HuH-7 (cell line): ENCODE measurements around the gene RBPMS2.
"Not testable (repeated sequence)": the region's sequence is repeated elsewhere in the genome, so short reads cannot be mapped to it uniquely, and the experiment has no call there.

Source experiments
- DNase-seq: peaks from one replicate; pipeline ENCODE4 v3.0.0; 2011; ENCODE audit warnings: low spot score

Gene RBPMS2

GRCh38 chr15:64775551-64776401 lies at the start of gene RBPMS2:
Gene RBPMS2 (minus strand): TSS chr15:64775589. CDS start chr15:64775319, 270 bp downstream.
- DNase-seq, result peak; percentile 44

DNA sequence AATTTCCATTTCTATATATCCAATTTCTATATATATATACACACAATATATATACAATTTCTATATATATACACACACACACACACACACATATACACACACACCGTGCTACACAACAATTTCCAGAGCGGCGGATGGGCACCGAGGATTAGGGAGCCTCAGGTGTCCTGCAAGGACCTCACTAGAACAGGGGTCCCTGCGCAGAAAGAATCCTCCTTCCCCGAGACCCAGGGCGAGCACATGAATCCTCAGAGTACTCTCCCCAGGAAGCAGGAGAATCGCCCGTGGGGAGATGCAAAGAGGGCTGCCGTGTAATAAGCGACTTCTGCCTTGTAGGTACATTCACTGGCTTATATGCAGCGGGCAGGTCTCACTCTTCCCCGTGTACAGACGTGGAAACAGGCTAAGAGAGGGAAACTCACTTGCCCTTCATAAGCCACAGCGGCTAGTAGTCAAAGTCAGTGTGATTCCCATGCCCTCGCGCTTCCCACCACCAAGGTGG lies 49.6 kb upstream of the RBPMS2 start:
- no peak for DNase-seq

DNA sequence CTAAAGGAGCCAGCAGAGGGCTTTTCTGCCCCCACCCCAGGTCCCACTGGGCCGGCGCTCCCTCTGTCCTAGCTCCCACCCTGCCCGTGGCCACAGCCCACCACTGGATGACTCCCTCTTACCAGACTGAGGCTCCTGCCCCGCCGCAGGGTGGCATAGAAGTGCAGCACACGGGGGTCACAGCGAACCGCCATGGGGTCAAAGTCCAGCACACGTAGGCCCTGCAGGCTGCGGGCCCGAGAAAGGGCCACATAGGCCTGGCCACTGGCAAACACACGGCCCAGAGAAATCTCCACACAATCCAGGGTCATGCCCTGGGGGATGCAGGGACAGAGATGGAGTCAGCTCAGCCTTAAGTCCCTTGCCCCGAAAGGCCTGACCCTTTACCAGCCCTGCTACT lies 41.1 kb upstream of the RBPMS2 start:
- DNase-seq, result no peak

- not testable (repeated sequence) for DNase-seq
These were observed 39.6 kb upstream of the RBPMS2 start for GRCh38 chr15:64814965-64815364.

DNA sequence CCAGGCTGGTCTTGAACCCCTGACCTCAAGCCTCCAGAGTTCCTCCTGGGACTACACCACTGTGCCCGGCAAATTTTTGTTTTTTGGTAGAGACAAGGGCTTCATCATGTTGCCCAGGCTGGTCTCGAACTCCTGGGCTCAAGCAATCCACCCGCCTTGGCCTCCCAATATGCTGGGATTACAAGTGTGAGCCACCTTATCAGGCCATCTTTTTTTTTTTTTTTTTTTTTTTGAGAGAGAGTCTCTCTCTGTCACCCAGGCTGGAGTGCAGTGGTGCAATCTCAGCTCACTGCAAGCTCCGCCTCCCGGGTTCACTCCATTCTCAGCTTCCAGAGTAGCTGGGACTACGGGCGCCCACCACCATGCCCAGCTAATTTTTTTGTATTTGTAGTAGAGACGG lies 38.9 kb upstream of the RBPMS2 start:
- DNase-seq, result not testable (repeated sequence)

- peak; percentile 28 for DNase-seq
These were observed 37.7 kb upstream of the RBPMS2 start for GRCh38 chr15:64813075-64813474.

GRCh38 chr15:64810497-64811326 lies 35.3 kb upstream of the RBPMS2 start:
- DNase-seq, result no peak

DNA sequence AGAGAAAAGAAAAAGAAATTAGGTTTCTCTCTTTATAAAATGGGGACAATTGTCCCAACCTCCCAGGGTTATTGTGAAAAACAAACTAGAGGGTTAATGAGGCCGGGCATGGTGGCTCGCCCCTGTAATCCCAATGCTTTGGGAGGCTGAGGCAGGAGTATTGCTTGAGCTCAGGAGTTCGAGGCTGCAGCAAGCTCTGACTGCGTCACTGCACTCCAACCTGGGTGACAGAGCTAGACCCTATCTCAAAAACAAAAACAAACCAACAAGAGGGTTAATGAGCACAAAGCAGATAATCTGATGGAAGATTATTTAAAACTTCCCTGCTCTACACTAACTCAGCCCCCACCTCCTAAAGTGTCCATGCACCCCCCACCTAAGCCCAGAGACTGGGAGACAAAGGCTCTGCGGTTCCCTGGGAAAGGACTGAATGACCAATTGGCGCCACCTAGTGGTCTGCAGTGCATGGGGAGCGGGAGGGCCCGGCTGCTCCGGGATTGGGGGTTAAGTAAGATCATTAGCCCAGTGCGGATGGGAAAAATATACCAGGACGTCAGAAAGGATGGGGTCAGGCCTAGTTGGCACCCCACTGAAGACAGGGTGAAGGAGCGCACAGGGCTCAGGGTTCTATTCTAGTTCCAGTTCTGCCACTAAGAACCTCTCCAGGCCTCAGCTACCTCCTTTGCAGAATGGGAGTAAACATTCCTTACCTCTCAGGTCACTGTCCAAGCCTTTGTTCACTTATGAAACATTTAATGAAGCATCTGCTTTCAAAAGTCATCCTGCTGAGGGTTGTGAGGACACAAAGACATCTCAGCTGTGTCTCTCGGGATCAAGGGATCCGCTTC lies 34.5 kb upstream of the RBPMS2 start:
- DNase-seq, result peak; percentile 93

GRCh38 chr15:64808785-64809453 lies 33.5 kb upstream of the RBPMS2 start:
- DNase-seq, result no peak

DNA sequence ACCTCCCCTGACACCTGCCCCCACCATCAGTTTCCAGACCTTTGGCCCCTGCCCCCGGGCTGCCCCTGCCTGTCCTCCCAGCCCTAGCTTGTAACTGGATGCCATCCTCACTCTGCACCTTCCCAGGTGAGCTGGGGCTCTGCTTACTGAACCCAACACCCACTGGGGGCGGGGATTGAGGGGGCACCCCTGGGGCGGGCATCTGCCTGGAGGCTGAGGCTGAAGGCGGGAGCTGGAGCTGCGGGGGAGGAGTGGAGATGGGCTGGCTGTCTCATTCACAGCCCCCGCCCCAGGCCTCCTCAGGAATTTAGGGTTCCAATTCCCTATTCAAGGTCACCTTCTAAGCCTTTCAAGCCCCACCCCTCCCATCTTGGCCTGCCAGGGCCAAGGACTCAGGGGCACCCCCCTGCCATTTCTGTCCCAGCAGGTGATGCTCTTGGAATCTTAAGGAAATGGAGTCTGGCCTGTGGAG lies 32.4 kb upstream of the RBPMS2 start:
- no peak for DNase-seq

DNA sequence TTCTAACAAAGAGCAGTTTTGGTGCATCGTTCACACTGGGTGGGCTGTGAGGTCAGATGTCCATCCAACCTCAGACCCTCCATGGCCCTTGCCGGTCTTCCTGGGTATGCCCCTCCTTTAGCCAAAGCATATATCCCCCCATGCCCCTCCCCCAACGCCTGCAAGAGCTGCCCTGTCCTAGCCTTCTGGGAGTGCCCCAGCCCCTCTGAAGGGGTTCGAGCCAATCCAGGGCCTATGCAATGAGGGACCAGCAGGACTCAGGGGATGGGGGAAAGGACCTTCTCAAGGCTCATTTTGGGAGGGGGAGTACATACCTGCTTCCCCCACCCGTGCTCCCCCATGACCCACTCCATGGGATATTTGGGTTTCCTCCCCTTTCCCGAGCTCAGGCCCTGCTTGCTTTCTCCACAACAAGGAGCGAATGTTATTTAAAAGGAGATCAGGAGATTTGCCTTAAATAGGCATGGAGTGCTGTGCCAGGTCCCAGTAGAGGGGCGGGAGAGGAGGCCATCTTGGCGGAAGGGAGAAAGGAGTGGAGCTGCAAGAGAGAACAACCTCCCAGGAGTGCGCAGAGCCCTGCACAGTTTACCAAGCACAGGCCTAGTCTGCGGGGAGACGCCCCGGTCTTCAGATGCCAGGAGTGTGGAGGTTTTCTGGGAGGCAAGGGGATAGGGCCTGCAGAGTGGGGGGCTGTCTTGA lies 31.8 kb upstream of the RBPMS2 start:
- DNase-seq, result no peak

- no peak for DNase-seq
These were observed 31.1 kb upstream of the RBPMS2 start for GRCh38 chr15:64806509-64806908.

- DNase-seq, result no peak
These were observed 29.2 kb upstream of the RBPMS2 start for GRCh38 chr15:64804619-64805018.

DNA sequence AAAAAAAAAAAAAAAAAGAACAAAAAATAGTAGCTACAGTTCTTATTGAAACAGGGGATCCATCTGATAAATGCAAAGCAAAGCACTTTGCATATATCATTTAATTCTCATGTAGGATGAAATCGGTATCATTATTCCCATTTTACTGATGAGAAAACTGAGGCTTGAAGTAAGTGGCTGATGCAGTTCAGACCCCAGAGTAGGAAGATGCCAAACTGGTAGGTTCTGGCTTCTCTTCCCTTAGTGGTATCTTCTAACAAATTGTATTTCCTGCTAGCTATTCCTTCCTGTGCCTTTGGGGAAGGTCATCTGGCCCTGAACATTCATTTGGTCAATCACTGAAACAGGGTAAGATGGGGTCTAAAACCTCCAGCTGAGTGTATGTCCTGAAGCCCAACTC lies 28.1 kb upstream of the RBPMS2 start:
- DNase-seq, result no peak

- no peak for DNase-seq
These were observed 25.1 kb upstream of the RBPMS2 start for GRCh38 chr15:64800476-64800875.

- not testable (repeated sequence) for DNase-seq
These were observed 23.5 kb upstream of the RBPMS2 start for GRCh38 chr15:64798905-64799304.

DNA sequence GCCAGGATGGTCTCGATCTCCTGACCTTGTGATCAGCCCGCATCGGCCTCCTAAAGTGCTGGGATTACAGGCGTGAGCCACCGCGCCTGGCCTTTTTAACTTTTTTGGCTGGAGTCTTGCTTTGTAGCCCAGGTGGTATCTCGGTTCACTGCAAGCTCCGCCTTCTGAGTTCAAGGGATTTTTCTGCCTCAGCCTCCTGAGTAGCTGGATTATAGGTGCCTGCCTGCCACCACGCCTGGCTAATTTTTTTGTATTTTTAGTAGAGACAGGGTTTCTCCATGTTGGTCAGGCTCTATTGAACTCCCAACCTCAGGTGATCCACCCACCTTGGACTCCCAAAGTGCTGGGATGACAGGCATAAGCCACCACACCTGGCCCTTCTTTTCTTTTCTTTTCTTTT lies 20.5 kb upstream of the RBPMS2 start:
- not testable (repeated sequence) for DNase-seq

GRCh38 chr15:64795299-64795698 lies 19.9 kb upstream of the RBPMS2 start:
- not testable (repeated sequence) for DNase-seq

GRCh38 chr15:64792282-64792681 lies 16.9 kb upstream of the RBPMS2 start:
- DNase-seq, result no peak

DNA sequence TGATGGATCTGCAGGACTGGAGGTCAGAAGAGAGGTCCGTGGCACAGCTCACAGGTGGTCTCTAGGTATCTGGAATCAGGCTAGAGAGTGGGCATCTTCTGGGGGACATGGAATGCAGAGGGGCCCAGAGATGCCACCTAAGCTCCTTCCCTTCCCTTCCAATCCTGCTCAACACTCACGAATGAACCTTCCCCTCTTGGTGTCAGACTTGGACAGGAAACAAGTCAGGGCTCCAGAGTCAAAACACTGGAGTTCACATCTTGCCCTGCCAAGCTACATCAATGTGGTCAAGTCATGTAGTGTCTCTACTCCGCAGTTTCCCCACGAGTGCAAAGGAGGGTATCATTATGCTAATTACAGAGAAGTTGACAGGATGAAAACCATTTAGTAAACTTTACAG lies 16.0 kb upstream of the RBPMS2 start:
- DNase-seq, result no peak

- no peak for DNase-seq
These were observed 8.4 kb upstream of the RBPMS2 start for GRCh38 chr15:64783796-64784195.
